OCI-LY1 (cell line): ENCODE measurements around the gene SLC28A1.

Source experiments
- H2AFZ ChIP-seq: fragments of 200-600 bp; sonication (generic), shearing (Covaris generic); 2 replicates; pipeline ENCODE4 v1.6.0; 2014; ENCODE audit warnings: antibody characterized with exemption, mild to moderate bottlenecking, low read length
- H3F3A ChIP-seq: fragments of 200-600 bp; sonication (generic), shearing (Covaris generic); 2 replicates; pipeline ENCODE4 v1.6.0; 2014; ENCODE audit warnings: mild to moderate bottlenecking, antibody characterized with exemption, low read length, moderate library complexity; ENCODE audit not compliant: insufficient read depth
- H3K27ac ChIP-seq: fragments of 200-600 bp; sonication (generic); 2 replicates; pipeline ENCODE4 v1.5.1; 2014; ENCODE audit warnings: low read length, mixed run types, mild to moderate bottlenecking, low read depth; ENCODE audit not compliant: poor library complexity, severe bottlenecking
- H3K27me3 ChIP-seq: fragments of 200-600 bp; sonication (generic); 2 replicates; pipeline ENCODE4 v1.6.0; 2014; ENCODE audit warnings: antibody characterized with exemption, mild to moderate bottlenecking, low read length, moderate library complexity; ENCODE audit not compliant: insufficient read depth
- H3K36me3 ChIP-seq: fragments of 200-600 bp; sonication (generic); 2 replicates; pipeline ENCODE4 v1.6.1; 2014; ENCODE audit warnings: mild to moderate bottlenecking, antibody characterized with exemption, low read length, moderate library complexity, mixed read lengths; ENCODE audit not compliant: insufficient read depth
- H3K4me1 ChIP-seq: fragments of 200-600 bp; sonication (generic); 2 replicates; pipeline ENCODE4 v1.5.1; 2014; ENCODE audit warnings: mild to moderate bottlenecking, low read length, moderate library complexity; ENCODE audit not compliant: insufficient read depth, severe bottlenecking
- H3K4me2 ChIP-seq: fragments of 200-600 bp; sonication (generic), shearing (Covaris generic); 2 replicates; pipeline ENCODE4 v1.6.1; 2014; ENCODE audit warnings: low read length
- H3K4me3 ChIP-seq: fragments of 200-600 bp; sonication (generic); 2 replicates; pipeline ENCODE4 v1.5.1; 2014; ENCODE audit warnings: low read length, low read depth, mild to moderate bottlenecking, mixed read lengths; ENCODE audit not compliant: poor library complexity, severe bottlenecking
- H3K79me2 ChIP-seq: fragments of 200-600 bp; shearing (Covaris generic); 2 replicates; pipeline ENCODE4 v1.6.1; 2016; ENCODE audit warnings: mixed run types, low read length, mixed read lengths; ENCODE audit not compliant: insufficient read depth
- H3K9ac ChIP-seq: fragments of 200-600 bp; sonication (generic), shearing (Covaris generic); 2 replicates; pipeline ENCODE4 v1.6.1; 2014; ENCODE audit warnings: mild to moderate bottlenecking, low read length, mixed read lengths
- H3K9me2 ChIP-seq: fragments of 200-600 bp; sonication (generic), shearing (Covaris generic); 2 replicates; pipeline ENCODE4 v1.6.1; 2014; ENCODE audit warnings: low read depth, mild to moderate bottlenecking, low read length, mixed read lengths
- H3K9me3 ChIP-seq: fragments of 200-600 bp; shearing (Covaris generic); 2 replicates; pipeline ENCODE4 v1.6.1; 2014; ENCODE audit warnings: low read length, mixed read lengths
- H4K20me1 ChIP-seq: fragments of 200-600 bp; sonication (generic), shearing (Covaris generic); 2 replicates; pipeline ENCODE4 v1.6.0; 2016; ENCODE audit warnings: mild to moderate bottlenecking, low read length; ENCODE audit not compliant: insufficient read depth
- CTCF ChIP-seq: fragments of 200-600 bp; sonication (generic), shearing (Covaris generic); IDR thresholded peaks from 2 replicates; pipeline ENCODE4 v1.5.1; 2017; ENCODE audit warnings: mild to moderate bottlenecking, antibody characterized with exemption, low read length, moderate library complexity, mixed read lengths
- EZH2 ChIP-seq: fragments of 200-600 bp; sonication (generic), shearing (Covaris generic); IDR thresholded peaks from 2 replicates; pipeline ENCODE4 v1.8.0; 2017; ENCODE audit warnings: borderline replicate concordance, mixed run types, mild to moderate bottlenecking, antibody characterized with exemption, low read length, moderate library complexity, mixed read lengths

SLC28A1 gene

GRCh38 chr15:84961707-84962106, 77.2 kb downstream of the SLC28A1 start:
- Histone ChIP-seq H3K4me1 (no peaks in the 10 kb centered on the region), H4K20me1 (no peaks in the 10 kb centered on the region), H3K9me3 (no peaks in the 10 kb centered on the region), H3K4me2 (no peak overlapping the region), H3K27ac (no peak overlapping the region), H3K9ac (no peak overlapping the region), H3K9me2 (no peaks in the 10 kb centered on the region), H3F3A (no peaks in the 10 kb centered on the region), H3K79me2 (no peaks in the 10 kb centered on the region), H2AFZ (no peak overlapping the region), H3K4me3 (no peak overlapping the region), H3K27me3 (no peaks in the 10 kb centered on the region; the same call in 1 of the 2 replicates), H3K36me3 (no peaks in the 10 kb centered on the region)
- no peak for TF ChIP-seq CTCF
- no peak for TF ChIP-seq EZH2

DNA sequence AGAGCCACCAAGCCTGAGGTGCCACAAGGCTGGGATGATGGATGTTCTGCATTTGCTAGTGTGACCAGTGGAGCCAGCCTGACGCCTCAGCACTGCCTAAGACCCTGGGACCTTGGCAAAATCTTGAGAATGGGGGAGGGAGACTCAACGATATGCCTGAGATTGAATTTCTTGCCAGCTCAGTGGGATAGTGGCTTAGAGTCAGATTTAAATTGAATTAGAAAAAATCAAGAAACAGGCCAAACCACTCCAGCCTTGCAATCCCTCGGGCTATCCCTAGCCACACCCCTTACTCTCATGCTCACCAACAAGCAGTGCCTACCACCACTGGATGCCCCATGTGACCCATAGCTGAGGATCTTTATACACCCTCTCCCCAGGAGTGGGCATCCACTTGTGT, 78.5 kb downstream of the SLC28A1 start:
- Histone ChIP-seq H3K36me3 (no peaks in the 10 kb centered on the region), H3K27me3 (no peaks in the 10 kb centered on the region; the same call in 1 of the 2 replicates), H3K79me2 (no peaks in the 10 kb centered on the region), H3K9me3 (no peaks in the 10 kb centered on the region), H3K4me2 (no peak overlapping the region), H3K9me2 (no peaks in the 10 kb centered on the region), H3K9ac (no peak overlapping the region), H3K4me3 (no peak overlapping the region), H3K27ac (no peak overlapping the region), H2AFZ (no peak overlapping the region), H3K4me1 (no peaks in the 10 kb centered on the region), H3F3A (no peaks in the 10 kb centered on the region), H4K20me1 (no peaks in the 10 kb centered on the region)
- TF ChIP-seq CTCF, result no peak
- TF ChIP-seq EZH2, result no peak

- no peaks in the 10 kb centered on the region for H3K36me3 ChIP-seq
- H3K4me2 ChIP-seq, result no peak overlapping the region
- no peak overlapping the region for H3K27ac ChIP-seq
- no peak overlapping the region for H2AFZ ChIP-seq
- no peaks in the 10 kb centered on the region for H3K9me2 ChIP-seq
- H3K79me2 ChIP-seq, result no peaks in the 10 kb centered on the region
- no peaks in the 10 kb centered on the region for H3K4me1 ChIP-seq
- TF ChIP-seq CTCF, result no peak
- TF ChIP-seq EZH2, result no peak
- no peak overlapping the region for H3K9ac ChIP-seq
- no peaks in the 10 kb centered on the region for H4K20me1 ChIP-seq
- peaks cover 11% of the 10 kb centered on the region; the same call in 1 of the 2 replicates for H3K27me3 ChIP-seq
- H3F3A ChIP-seq, result no peaks in the 10 kb centered on the region
- H3K4me3 ChIP-seq, result no peak overlapping the region
- H3K9me3 ChIP-seq, result no peaks in the 10 kb centered on the region
Observed at GRCh38 chr15:84967380-84967779, 82.9 kb downstream of the SLC28A1 start.
